Endodermal cell (in vitro differentiated cells): ENCODE measurements around the gene CERS6. TPM values are rescaled to one million over a fixed set of nuclear protein-coding genes. Genes with fewer than 3 reads are reported as not detected.

Experiments used
- DNase-seq: peaks from one replicate; pipeline ENCODE4 v3.0.0-alpha.2; 2017
- H3K27ac ChIP-seq: 2 replicates; pipeline ENCODE4 v1.5.1; 2013; ENCODE audit warnings: mild to moderate bottlenecking, low read depth, low read length, moderate library complexity
- H3K27me3 ChIP-seq: 2 replicates; pipeline ENCODE4 v1.6.1; 2013; ENCODE audit warnings: mild to moderate bottlenecking, low read length, moderate library complexity; ENCODE audit not compliant: insufficient read depth, control insufficient read depth, poor library complexity, severe bottlenecking
- H3K36me3 ChIP-seq: 2 replicates; pipeline ENCODE4 v1.7.0; 2013; ENCODE audit warnings: mild to moderate bottlenecking, low read length, moderate library complexity; ENCODE audit not compliant: control insufficient read depth, insufficient read depth
- H3K4me1 ChIP-seq: one replicate; pipeline ENCODE4 v1.7.0; 2013; ENCODE audit warnings: low read length; ENCODE audit not compliant: control insufficient read depth, insufficient read depth
- H3K4me3 ChIP-seq: 2 replicates; pipeline ENCODE4 v1.5.1; 2013; ENCODE audit warnings: mild to moderate bottlenecking, low read length, moderate library complexity
- H3K9ac ChIP-seq: 2 replicates; pipeline ENCODE4 v1.6.1; 2013; ENCODE audit warnings: mild to moderate bottlenecking, low read length, moderate library complexity; ENCODE audit not compliant: poor library complexity, severe bottlenecking; ENCODE audit errors: extremely low read depth
- H3K9me3 ChIP-seq: 2 replicates; pipeline ENCODE4 v1.6.1; 2013; ENCODE audit warnings: mild to moderate bottlenecking, low read length, moderate library complexity; ENCODE audit not compliant: control insufficient read depth
- H3K27ac Mint-ChIP-seq: 2 replicates; pipeline ENCODE4 v1.8.0; 2020; ENCODE audit warnings: mixed read lengths
- H3K27me3 Mint-ChIP-seq: 2 replicates; pipeline ENCODE4 v1.8.0; 2021; ENCODE audit warnings: mild to moderate bottlenecking, mixed read lengths; ENCODE audit not compliant: insufficient read depth
- H3K36me3 Mint-ChIP-seq: 2 replicates; pipeline ENCODE4 v1.8.0; 2020; ENCODE audit warnings: low read depth, mixed read lengths
- H3K4me1 Mint-ChIP-seq: 2 replicates; pipeline ENCODE4 v1.8.0; 2020; ENCODE audit warnings: mixed read lengths
- H3K4me3 Mint-ChIP-seq: 2 replicates; pipeline ENCODE4 v1.8.0; 2020; ENCODE audit warnings: mild to moderate bottlenecking, moderate library complexity, mixed read lengths
- H3K9me3 Mint-ChIP-seq: 2 replicates; pipeline ENCODE4 v1.8.0; 2020; ENCODE audit warnings: mild to moderate bottlenecking, mixed read lengths
- CTCF ChIP-seq: fragments of 200-600 bp; sonication (generic); conservative IDR thresholded peaks from 2 replicates; pipeline ENCODE4 v1.5.0; 2021; ENCODE audit warnings: antibody characterized with exemption, mild to moderate bottlenecking
- WGBS, 2 experiments: methylation state at CpG; one replicate each; pipeline versions ENCODE4 v1.1.5 to v1.1.7; 2013; ENCODE audit warnings: missing lambda C conversion rate in 2 of 2, mixed read lengths in 1 of 2; ENCODE audit not compliant: insufficient coverage in 1 of 2, insufficient read length in 1 of 2; 5-methylcytosine and 5-hydroxymethylcytosine counted together
- total RNA-seq, 2 donors: library from RNA; stranded (reverse); fragmentation: NEBNext Ultra II Directional in 1 of 2; extraction: Animal tissue kit (Norgen Biotek cat#: 25700) in 1 of 2; gene quantifications; 2 replicates in 1 of 2; 3 replicates in 1 of 2; pipeline ENCODE4 v1.2.1, GENCODE V29; 2021

CERS6 gene
- total RNA-seq, 2 donors from 2014 or later: 41.3 to 52.0 TPM

GRCh38 chr2:168706806-168707205 lies 250.7 kb downstream of the CERS6 start:
- DNase-seq: no peak
- no peak overlapping the region for H3K27ac ChIP-seq
- no peaks in the 10 kb centered on the region for H3K9me3 ChIP-seq
- no peak for TF ChIP-seq CTCF
- Mint-ChIP-seq H3K4me3 (no peak overlapping the region), H3K4me1 (peaks cover 14% of the 10 kb centered on the region), H3K27ac (no peak overlapping the region), H3K27me3 (no peaks in the 10 kb centered on the region), H3K36me3 (peaks cover 6% of the 10 kb centered on the region), H3K9me3 (no peaks in the 10 kb centered on the region)
- no peaks in the 10 kb centered on the region for H3K4me1 ChIP-seq
- no peak overlapping the region for H3K9ac ChIP-seq
- H3K36me3 ChIP-seq: no peaks in the 10 kb centered on the region
- no peak overlapping the region for H3K4me3 ChIP-seq
- no peaks in the 10 kb centered on the region for H3K27me3 ChIP-seq
- WGBS, 2 experiments: 93 to 100% methylated on average over 1 to 2 of the region's 2 CpGs

GRCh38 chr2:168708080-168708479 lies 252.0 kb downstream of the CERS6 start:
- H3K36me3 Mint-ChIP-seq: peaks cover 6% of the 10 kb centered on the region
- peaks cover 15% of the 10 kb centered on the region for H3K4me1 Mint-ChIP-seq
- 71 to 87% methylated on average over 1 of the region's 1 CpG for WGBS, 2 experiments
- H3K9ac ChIP-seq: no peak overlapping the region
- H3K9me3 ChIP-seq: no peaks in the 10 kb centered on the region
- H3K36me3 ChIP-seq: peaks cover 3% of the 10 kb centered on the region
- H3K27ac Mint-ChIP-seq: no peak overlapping the region
- H3K4me1 ChIP-seq: no peaks in the 10 kb centered on the region
- no peak overlapping the region for H3K4me3 Mint-ChIP-seq
- TF ChIP-seq CTCF: no peak
- H3K9me3 Mint-ChIP-seq: no peaks in the 10 kb centered on the region
- no peaks in the 10 kb centered on the region for H3K27me3 Mint-ChIP-seq
- H3K27me3 ChIP-seq: no peaks in the 10 kb centered on the region
- H3K4me3 ChIP-seq: no peak overlapping the region
- H3K27ac ChIP-seq: no peak overlapping the region
- DNase-seq: no peak

GRCh38 chr2:168710754-168711467 lies 254.8 kb downstream of the CERS6 start:
- no peak overlapping the region for H3K9ac ChIP-seq
- H3K9me3 ChIP-seq: no peaks in the 10 kb centered on the region
- no peak for DNase-seq
- H3K36me3 Mint-ChIP-seq: peaks cover 9% of the 10 kb centered on the region
- H3K27ac ChIP-seq: no peak overlapping the region
- H3K4me1 ChIP-seq: no peaks in the 10 kb centered on the region
- H3K4me3 Mint-ChIP-seq: no peak overlapping the region
- H3K9me3 Mint-ChIP-seq: no peaks in the 10 kb centered on the region
- H3K4me1 Mint-ChIP-seq: peaks cover 3% of the 10 kb centered on the region
- H3K27ac Mint-ChIP-seq: no peak overlapping the region
- H3K4me3 ChIP-seq: no peak overlapping the region
- H3K27me3 Mint-ChIP-seq: no peaks in the 10 kb centered on the region
- 89% methylated on average over 3 of the region's 4 CpGs; no CpG with 5 or more reads in 1 of the 2 experiments for WGBS, 2 experiments
- no peak for TF ChIP-seq CTCF
- H3K36me3 ChIP-seq: peaks cover 9% of the 10 kb centered on the region
- H3K27me3 ChIP-seq: no peaks in the 10 kb centered on the region
